SK-N-SH (cell line): Measurements from ENCODE around the gene CTNNA3. TPM values are rescaled to one million over a fixed set of nuclear protein-coding genes. Genes with fewer than 3 reads are reported as not detected.

Source experiments
- CTCF ChIA-PET: fragments of 300-600, 350-600 bp; formaldehyde crosslinking; extraction: SDS; loops from one replicate; lab custom pipeline; 2021; lab: Yijun Ruan, JAX
- POLR2A ChIA-PET: fragments of 350-600 bp; sonication (Branson Sonifier 250); formaldehyde crosslinking; extraction: SDS; loops from one replicate; lab custom pipeline; 2020; ENCODE audit warnings: antibody characterized with exemption, inconsistent platforms; lab: Yijun Ruan, JAX
- DNase-seq: peaks from one replicate; pipeline ENCODE4 v3.0.0; 2012
- H2AFZ ChIP-seq: fragments of 200-600 bp; sonication (generic); 2 replicates; pipeline ENCODE4 v1.8.1; 2016; ENCODE audit warnings: antibody characterized with exemption, mild to moderate bottlenecking, low read depth
- H3F3A ChIP-seq: fragments of 200-600 bp; sonication (generic); replicated peaks from 2 replicates; pipeline ENCODE3; 2016; ENCODE audit warnings: antibody characterized with exemption, mild to moderate bottlenecking; ENCODE audit not compliant: insufficient read depth
- H3K27ac ChIP-seq, 2 experiments: fragments of 200-500 bp in 1 of 2; fragments of 200-600 bp in 1 of 2; sonication (Bioruptor generic) in 1 of 2; sonication (generic), shearing (Covaris generic) in 1 of 2; 2 replicates each; pipeline versions ENCODE4 v1.5.1 to v1.6.1; 2014 to 2016; ENCODE audit warnings: low read depth in 2 of 2, inconsistent platforms in 1 of 2, low read length in 1 of 2, mild to moderate bottlenecking in 1 of 2, mixed read lengths in 1 of 2
- H3K27me3 ChIP-seq: fragments of 200-600 bp; sonication (generic), shearing (Covaris generic); 2 replicates; pipeline ENCODE4 v1.6.1; 2016; ENCODE audit warnings: mixed run types; ENCODE audit not compliant: insufficient read depth
- H3K36me3 ChIP-seq, 2 experiments: fragments of 200-500 bp in 1 of 2; fragments of 200-600 bp in 1 of 2; sonication (Bioruptor generic) in 1 of 2; sonication (generic) in 1 of 2; replicated peaks in 1 of 2; 2 replicates each; pipeline versions ENCODE3 to v1.5.1; 2014 to 2016; ENCODE audit warnings: low read length in 1 of 2, mild to moderate bottlenecking in 1 of 2; ENCODE audit not compliant: insufficient read depth in 2 of 2, control insufficient read depth in 1 of 2
- H3K4me1 ChIP-seq, 2 experiments: fragments of 200-500 bp in 1 of 2; fragments of 200-600 bp in 1 of 2; sonication (Bioruptor generic) in 1 of 2; sonication (generic), shearing (Covaris generic) in 1 of 2; 2 replicates each; pipeline versions ENCODE4 v1.5.1 to v1.6.1; 2014 to 2016; ENCODE audit warnings: low read depth in 1 of 2, low read length in 1 of 2, mixed run types in 1 of 2; ENCODE audit not compliant: insufficient read depth in 2 of 2, control insufficient read depth in 1 of 2
- H3K4me2 ChIP-seq: fragments of 200-600 bp; sonication (generic), shearing (Covaris generic); 2 replicates; pipeline ENCODE4 v1.6.1; 2017; ENCODE audit warnings: mixed run types
- H3K4me3 ChIP-seq, 2 experiments: fragments of 200-500 bp in 1 of 2; fragments of 200-600 bp in 1 of 2; sonication (Bioruptor generic) in 1 of 2; sonication (generic), shearing (Covaris generic) in 1 of 2; 2 replicates each; pipeline versions ENCODE4 v1.5.1 to v1.8.1; 2014 to 2016; ENCODE audit warnings: low read depth in 2 of 2, inconsistent platforms in 1 of 2, low read length in 1 of 2, mild to moderate bottlenecking in 1 of 2, mixed read lengths in 1 of 2, moderate library complexity in 1 of 2
- H3K79me2 ChIP-seq: fragments of 200-600 bp; sonication (generic); 2 replicates; pipeline ENCODE4 v1.8.1; 2017; ENCODE audit warnings: mild to moderate bottlenecking; ENCODE audit not compliant: insufficient read depth
- H3K9ac ChIP-seq: fragments of 200-600 bp; sonication (generic); 2 replicates; pipeline ENCODE4 v1.6.1; 2017; ENCODE audit warnings: mixed run types
- H3K9me2 ChIP-seq: fragments of 200-600 bp; sonication (generic); 2 replicates; pipeline ENCODE4 v1.6.1; 2017; ENCODE audit warnings: mixed run types
- H3K9me3 ChIP-seq: fragments of 200-600 bp; sonication (generic); 2 replicates; pipeline ENCODE4 v1.6.1; 2017; ENCODE audit warnings: mixed run types, mild to moderate bottlenecking, moderate library complexity
- H4K20me1 ChIP-seq: fragments of 200-600 bp; sonication (generic); 2 replicates; pipeline ENCODE4 v1.6.1; 2017; ENCODE audit warnings: mild to moderate bottlenecking, mixed run types; ENCODE audit not compliant: insufficient read depth
- CHD2 ChIP-seq: fragments of 150-350 bp; IDR thresholded peaks from 2 replicates; pipeline ENCODE4 v1.6.1; 2018; ENCODE audit warnings: low read length; ENCODE audit not compliant: partially characterized antibody
- FOSL2 ChIP-seq: IDR thresholded peaks from 2 replicates; pipeline ENCODE4 v1.4.0; 2012; ENCODE audit warnings: low read depth, mild to moderate bottlenecking, moderate library complexity, borderline replicate concordance
- GATA2 ChIP-seq: sonication (generic); formaldehyde crosslinking; IDR thresholded peaks from 2 replicates; pipeline ENCODE4 v1.5.0; 2020; ENCODE audit warnings: mild to moderate bottlenecking, missing genetic modification reagents
- JUND ChIP-seq: IDR thresholded peaks from 2 replicates; pipeline ENCODE4 v1.4.0; 2012
- POLR2AphosphoS5 ChIP-seq: IDR thresholded peaks from 2 replicates; pipeline ENCODE4 v1.6.1; 2012; ENCODE audit warnings: low read depth, low read length
- RAD21 ChIP-seq: IDR thresholded peaks from 2 replicates; pipeline ENCODE4 v1.6.1; 2012; ENCODE audit warnings: mild to moderate bottlenecking, low read length
- RCOR1 ChIP-seq: fragments of 150-350 bp; IDR thresholded peaks from 2 replicates; pipeline ENCODE4 v1.6.1; 2017; ENCODE audit warnings: antibody characterized with exemption, low read length
- RFX5 ChIP-seq: IDR thresholded peaks from 2 replicates; pipeline ENCODE4 v1.6.1; 2012; ENCODE audit warnings: mild to moderate bottlenecking, improper control_type of control experiment, low read length
- RXRA ChIP-seq: IDR thresholded peaks from 2 replicates; pipeline ENCODE4 v1.4.0; 2012; ENCODE audit warnings: low read depth, mild to moderate bottlenecking, borderline replicate concordance
- SIN3A ChIP-seq: IDR thresholded peaks from 2 replicates; pipeline ENCODE4 v1.6.1; 2012; ENCODE audit warnings: low read depth, mild to moderate bottlenecking, low read length, moderate library complexity, borderline replicate concordance
- SMC3 ChIP-seq: IDR thresholded peaks from 2 replicates; pipeline ENCODE4 v1.6.1; 2012; ENCODE audit warnings: low read depth, low read length, improper control_type of control experiment
- TAF1 ChIP-seq: IDR thresholded peaks from 2 replicates; pipeline ENCODE4 v1.6.1; 2012; ENCODE audit warnings: low read depth, mild to moderate bottlenecking, low read length, moderate library complexity, borderline replicate concordance
- TCF12 ChIP-seq: IDR thresholded peaks from 2 replicates; pipeline ENCODE4 v1.4.0; 2012
- WGBS: methylation state at CpG from one replicate; pipeline ENCODE4 v1.1.6; 2017; ENCODE audit warnings: low lambda C conversion rate; 5-methylcytosine and 5-hydroxymethylcytosine counted together
- polyA plus RNA-seq, 3 experiments: library from polyadenylated mRNA; depleted of rRNA; stranded (reverse); fragments of >200 nt; gene quantifications; 2 replicates each; pipeline ENCODE4 v1.2.3, GENCODE V29; 2012

Gene CTNNA3
- polyA plus RNA-seq, 1 of the 3 experiments (the other 2 are of a cell fraction) = not detected

- H3K9ac ChIP-seq = no peak overlapping the region
- CTCF ChIA-PET = interaction anchor here (0.6 to 1.8 kb wide), 16 partner anchors 8 to 727 kb away, joined by 3 to 9 read pairs (median 4); no protein-coding TSS in a partner anchor
- no peak overlapping the region for H3K4me3 ChIP-seq
- no peaks in the 10 kb centered on the region for H3K79me2 ChIP-seq
- H3K9me2 ChIP-seq = no peaks in the 10 kb centered on the region
- H3K27ac ChIP-seq = no peak overlapping the region
- POLR2A ChIA-PET = no interaction called here
- H3K4me1 ChIP-seq = peaks cover 0 to 8% of the 10 kb centered on the region in 2 experiments; a peak in 1 of 4 replicates
- H3K27me3 ChIP-seq = peaks cover 31% of the 10 kb centered on the region
- no peak overlapping the region for H3K4me2 ChIP-seq
- 3% methylated on average over 7 of the region's 7 CpGs for WGBS
- no peaks in the 10 kb centered on the region for H3K9me3 ChIP-seq
- DNase-seq = no peak
- no peaks in the 10 kb centered on the region for H3F3A ChIP-seq
- H3K36me3 ChIP-seq = no peaks in the 10 kb centered on the region
- H2AFZ ChIP-seq = no peak overlapping the region
- no peak for TF ChIP-seq SMC3
- TF ChIP-seq, all 33 proteins: peak for 0
- H4K20me1 ChIP-seq = no peaks in the 10 kb centered on the region
These were observed 770.6 kb downstream of the CTNNA3 start for GRCh38 chr10:66925373-66925772.

GRCh38 chr10:66924674-66925345 is 771.2 kb downstream of the CTNNA3 start:
- Histone ChIP-seq H3K27ac (no peak overlapping the region), H3F3A (no peaks in the 10 kb centered on the region), H3K4me3 (no peak overlapping the region), H3K9me2 (no peaks in the 10 kb centered on the region), H3K9ac (no peak overlapping the region), H3K9me3 (no peaks in the 10 kb centered on the region), H2AFZ (no peak overlapping the region), H3K4me2 (no peak overlapping the region), H3K79me2 (no peaks in the 10 kb centered on the region), H3K36me3 (no peaks in the 10 kb centered on the region), H4K20me1 (no peaks in the 10 kb centered on the region), H3K27me3 (peaks cover 31% of the 10 kb centered on the region), H3K4me1 (peaks cover 0 to 8% of the 10 kb centered on the region in 2 experiments; a peak in 1 of 4 replicates)
- no peak for TF ChIP-seq FOSL2
- no peak for TF ChIP-seq CHD2
- TF ChIP-seq RXRA = no peak
- TF ChIP-seq RAD21 = no peak
- no peak for TF ChIP-seq SIN3A
- TF ChIP-seq RFX5 = no peak
- TF ChIP-seq GATA2 (CRISPR knock-in tag) = no peak
- no peak for TF ChIP-seq TAF1
- TF ChIP-seq POLR2AphosphoS5 = no peak
- TF ChIP-seq RCOR1 = no peak
- TF ChIP-seq JUND = no peak
- ChIA-PET POLR2A (no interaction called here), CTCF (interaction anchor here (0.6 to 1.8 kb wide), 12 partner anchors 10 to 727 kb away, joined by 3 to 9 read pairs (median 4); no protein-coding TSS in a partner anchor)
- no peak for DNase-seq
- 6% methylated on average over 10 of the region's 10 CpGs for WGBS

GRCh38 chr10:66919248-66919647 is 776.7 kb downstream of the CTNNA3 start:
- H3K9me2 ChIP-seq = no peaks in the 10 kb centered on the region
- no peaks in the 10 kb centered on the region for H3F3A ChIP-seq
- 24% methylated on average over 2 of the region's 2 CpGs for WGBS
- no peaks in the 10 kb centered on the region for H3K4me1 ChIP-seq
- H3K9me3 ChIP-seq = no peaks in the 10 kb centered on the region
- H3K36me3 ChIP-seq = no peaks in the 10 kb centered on the region
- TF ChIP-seq TCF12 = no peak
- no peaks in the 10 kb centered on the region; the same call in 1 of the 2 replicates for H3K27me3 ChIP-seq
- ChIA-PET POLR2A (no interaction called here), CTCF (no interaction called here)
- no peak overlapping the region for H3K4me2 ChIP-seq
- no peak for DNase-seq
- no peak overlapping the region for H3K9ac ChIP-seq
- H4K20me1 ChIP-seq = no peaks in the 10 kb centered on the region
- H3K79me2 ChIP-seq = no peaks in the 10 kb centered on the region
- no peak overlapping the region for H3K27ac ChIP-seq
- H2AFZ ChIP-seq = no peak overlapping the region
- H3K4me3 ChIP-seq = no peak overlapping the region
